Ureter (tissue), 1 donor: ENCODE measurements around the gene ZFC3H1. TPM values are rescaled to one million over a fixed set of nuclear protein-coding genes. Genes with fewer than 3 reads are reported as not detected.

Experiments
- DNase-seq: peaks from one replicate; pipeline ENCODE4 v3.0.0-alpha.2; 2020; ENCODE audit warnings: low spot score
- total RNA-seq: library from RNA; stranded (reverse); gene quantifications from one replicate; pipeline ENCODE4 v1.2.4, GENCODE V29; 2023
- donor health status: DM: yes; HTN: yes; CAD: no.

Gene ZFC3H1
- total RNA-seq, 1 donor from 2014 or later = 72.1 TPM

DNA sequence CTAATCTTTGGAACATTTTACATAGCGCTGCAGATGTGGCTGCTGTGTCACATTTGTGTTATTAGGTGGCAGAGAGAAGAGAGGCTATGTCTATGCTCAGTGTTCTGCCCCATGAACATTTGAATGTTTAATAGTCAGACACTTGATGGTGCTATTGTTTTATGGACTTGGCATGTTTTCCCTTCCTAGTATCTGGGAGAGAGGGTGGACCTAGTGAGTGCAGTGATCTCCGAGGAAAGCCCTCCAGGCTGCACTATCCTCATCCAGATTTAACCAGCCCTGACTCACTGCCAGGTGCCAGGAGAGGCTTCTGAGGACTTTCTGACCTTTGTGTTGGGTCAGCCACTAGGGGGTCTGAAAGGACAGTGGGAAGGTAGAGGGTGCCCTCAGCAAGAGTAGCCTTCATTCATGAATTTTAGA lies 24.3 kb downstream of the ZFC3H1 start:
- DNase-seq = no peak

DNA sequence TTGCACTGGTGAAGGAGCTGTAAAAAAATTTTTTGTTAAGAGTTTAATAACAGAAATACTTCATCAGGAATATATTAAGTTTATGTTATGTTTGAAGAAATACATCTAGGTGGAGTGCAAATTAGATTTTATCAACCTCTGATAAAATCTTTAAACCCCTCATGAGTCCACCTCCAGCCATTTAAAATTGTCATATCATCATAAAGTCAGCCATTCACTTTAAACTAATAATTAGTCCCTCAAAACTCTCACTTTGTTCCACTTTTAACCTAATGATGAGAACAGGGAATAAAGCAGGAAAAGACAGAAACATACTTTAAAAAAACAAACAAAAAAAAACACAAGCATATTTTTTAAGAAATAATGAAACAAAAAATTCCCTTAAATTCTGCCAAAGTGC lies 25.1 kb downstream of the ZFC3H1 start:
- no peak for DNase-seq

DNA sequence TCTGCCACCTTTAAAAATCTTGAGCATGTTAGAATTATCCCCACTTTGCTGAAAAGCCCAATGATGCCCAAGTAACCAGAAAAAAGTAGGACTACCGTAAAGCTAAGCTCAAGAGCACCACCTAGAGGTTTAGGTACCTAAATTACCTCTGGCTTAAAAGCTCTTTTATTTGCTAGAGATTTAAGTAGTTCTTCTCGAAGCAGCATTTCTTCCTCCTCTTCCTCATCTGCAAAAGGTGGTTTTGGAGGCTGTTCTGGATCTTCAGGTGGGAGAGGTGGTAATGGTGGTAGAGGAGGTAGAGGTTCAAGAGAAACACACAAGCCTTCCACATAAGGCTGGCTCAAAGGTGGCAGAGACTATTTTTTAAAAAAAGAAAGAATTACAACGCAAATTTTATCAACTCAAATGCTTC lies 26.9 kb downstream of the ZFC3H1 start:
- DNase-seq = no peak

DNA sequence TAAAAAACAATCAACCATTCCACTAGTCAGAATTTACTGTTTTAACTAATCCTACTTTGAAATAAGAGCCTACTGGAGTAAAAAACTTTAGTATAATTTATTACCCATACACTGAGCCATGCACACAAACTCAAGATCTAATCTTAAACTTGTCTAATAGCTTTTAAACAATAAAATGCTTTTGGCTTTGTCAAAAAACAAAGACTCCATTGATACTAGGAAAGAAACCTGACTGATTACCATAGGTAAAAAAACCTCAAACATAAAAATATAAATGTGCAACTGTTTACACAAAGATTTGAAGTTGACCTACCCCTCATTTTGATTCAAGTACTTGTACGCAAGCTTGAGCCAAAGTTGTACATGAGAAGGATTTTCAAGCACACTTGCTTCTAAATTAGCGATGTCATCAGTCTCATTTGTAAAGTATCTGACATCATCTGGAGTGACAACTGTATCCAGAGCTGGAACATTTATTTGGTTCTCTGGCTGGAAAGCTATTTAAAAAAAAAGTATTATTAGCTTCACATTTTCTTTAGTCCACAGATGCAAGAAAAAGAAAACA lies 36.1 kb downstream of the ZFC3H1 start:
- no peak for DNase-seq

DNA sequence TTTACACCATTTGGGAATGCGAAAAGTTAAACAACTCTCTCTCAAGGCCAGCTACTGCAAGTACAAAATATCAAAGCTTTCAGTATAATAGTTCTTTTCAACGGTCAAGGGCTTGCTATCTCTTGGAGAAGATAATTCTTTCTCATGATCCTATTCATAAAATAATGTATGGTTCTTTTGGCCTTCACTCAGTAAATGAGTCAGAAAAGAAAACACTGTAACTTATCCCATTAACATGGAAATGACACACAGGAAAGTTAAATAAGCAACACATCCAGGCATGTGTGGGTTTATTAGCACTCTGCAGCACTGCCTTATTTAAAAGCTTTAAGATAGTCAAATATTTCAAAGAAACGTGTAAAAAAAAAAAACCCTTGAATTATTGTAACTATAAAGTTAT lies 36.9 kb downstream of the ZFC3H1 start:
- no peak for DNase-seq

DNA sequence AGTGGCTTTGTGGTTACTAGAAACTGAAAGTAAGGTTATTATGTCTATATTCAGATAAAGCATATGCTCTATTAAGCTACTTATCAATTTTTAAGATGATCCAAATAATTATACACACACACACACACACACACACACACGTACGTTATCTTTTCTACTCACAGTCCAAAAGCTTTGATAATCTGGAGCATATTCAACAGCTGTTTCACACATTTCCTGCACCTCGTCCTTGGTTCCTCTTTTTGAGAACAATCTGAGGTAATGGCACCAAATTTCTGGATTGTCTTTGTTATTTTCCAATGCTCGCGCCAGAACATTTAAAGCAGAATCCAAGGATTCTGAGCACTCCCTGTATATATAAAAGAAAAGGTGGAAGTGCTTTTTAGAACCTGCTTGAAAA lies 37.5 kb downstream of the ZFC3H1 start:
- DNase-seq = no peak

DNA sequence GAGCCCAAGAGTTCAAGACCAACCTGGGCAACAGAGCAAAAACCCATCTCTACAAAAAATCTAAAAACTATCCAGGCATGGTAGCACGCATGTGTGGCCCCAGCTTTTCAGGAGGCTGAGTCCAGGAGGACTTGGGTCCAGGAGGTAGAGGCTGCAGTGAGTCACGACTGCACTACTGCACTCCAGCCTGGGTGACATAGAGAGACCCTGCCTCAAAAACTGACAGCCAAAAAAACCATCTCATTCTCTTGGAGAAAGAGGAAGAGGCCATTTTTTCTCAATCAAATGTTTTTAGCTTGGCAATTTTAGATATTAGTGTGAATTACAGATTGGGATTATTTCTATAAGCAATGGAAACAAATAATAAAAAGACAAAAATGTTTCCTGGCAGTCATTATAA lies 38.2 kb downstream of the ZFC3H1 start:
- no peak for DNase-seq

DNA sequence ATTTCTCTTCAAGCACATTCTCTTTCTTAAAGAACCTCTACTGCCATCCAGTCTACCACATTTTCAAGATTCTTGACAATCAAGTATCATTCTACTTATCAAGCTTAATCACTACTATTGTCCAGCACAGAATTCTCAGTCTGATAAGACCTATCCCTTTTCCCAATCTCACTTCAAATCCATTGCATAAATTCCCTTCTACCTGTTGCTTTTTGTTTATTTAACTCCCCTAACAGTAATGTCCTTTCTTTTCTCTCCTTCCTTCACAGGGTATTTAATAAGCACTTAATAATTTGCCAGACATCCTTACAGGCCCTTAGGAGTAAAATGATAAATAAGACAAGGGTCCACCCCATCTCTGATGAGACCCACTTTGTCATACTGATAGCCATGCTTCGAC lies 41.7 kb downstream of the ZFC3H1 start:
- DNase-seq = no peak

DNA sequence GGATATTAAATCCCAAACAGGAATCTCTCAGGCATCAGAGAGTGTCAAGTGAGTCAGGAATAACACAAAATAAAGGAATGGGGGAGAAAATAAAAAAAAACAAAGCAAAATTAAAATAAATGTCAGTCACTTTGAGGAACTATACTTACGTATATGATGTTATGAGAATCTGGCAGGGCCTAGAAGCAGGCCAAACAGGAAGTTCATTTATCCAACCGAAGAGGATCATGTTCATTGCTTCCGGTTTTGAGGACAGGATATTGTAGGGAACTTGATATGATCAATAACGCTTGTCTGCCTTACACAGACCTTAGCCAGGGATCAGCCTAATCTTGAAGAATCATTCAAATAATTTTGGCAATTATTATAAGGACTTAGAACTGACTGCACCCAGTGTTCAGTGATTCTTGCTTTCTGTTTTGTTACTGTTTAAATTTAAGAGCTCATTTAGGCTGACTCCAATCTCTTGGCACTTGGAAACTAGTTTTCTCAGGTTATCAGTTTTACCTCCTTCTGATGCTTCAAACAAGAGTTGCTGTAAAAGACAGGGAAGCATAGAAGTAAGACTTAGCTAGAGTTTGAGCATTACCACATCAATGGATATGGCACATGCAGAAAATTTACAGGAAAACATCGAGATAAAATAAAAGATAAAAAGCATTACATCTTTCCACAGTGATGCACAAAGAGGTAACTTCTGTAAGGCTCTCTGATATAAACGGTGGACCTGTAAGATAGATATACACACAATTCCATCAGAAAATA lies 53.4 kb downstream of the ZFC3H1 start:
- DNase-seq = no peak

DNA sequence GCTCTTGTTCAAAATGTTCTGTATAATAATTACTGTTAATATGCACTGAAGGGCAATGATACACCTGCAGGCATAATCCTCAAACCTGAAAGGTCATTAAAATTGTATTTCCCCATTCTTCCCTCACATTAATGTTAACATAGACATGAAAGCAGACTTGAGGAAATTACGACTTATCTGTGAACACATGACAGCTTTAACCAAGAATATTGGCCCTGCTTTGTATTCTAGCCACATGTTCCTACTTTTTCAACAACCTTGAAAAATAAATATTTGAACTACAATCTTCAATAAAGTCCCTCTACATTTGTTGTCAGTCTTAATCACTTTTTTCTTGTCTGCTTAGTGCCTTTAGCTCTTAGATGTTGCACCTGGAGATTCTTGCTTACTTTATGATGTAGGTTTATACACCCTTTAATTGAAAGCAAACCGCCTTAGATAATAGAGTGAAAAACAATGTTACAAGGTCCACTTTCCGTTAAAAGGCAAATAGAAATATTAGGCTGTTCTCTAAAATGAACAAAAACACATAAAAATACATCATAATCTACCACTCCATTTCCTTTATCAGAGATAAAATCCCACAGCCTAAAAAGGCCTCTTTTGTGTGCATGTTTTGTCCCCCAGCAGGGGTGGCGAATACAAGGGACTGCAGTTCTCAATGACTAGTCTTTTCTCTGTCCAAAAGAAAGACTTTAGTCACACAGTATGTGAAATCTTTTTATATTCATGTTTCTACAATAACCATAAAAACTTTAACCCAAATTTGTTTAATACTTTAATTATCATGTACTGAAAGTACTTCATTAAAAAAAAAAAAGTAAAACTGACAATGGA lies 55.9 kb downstream of the ZFC3H1 start:
- no peak for DNase-seq

DNA sequence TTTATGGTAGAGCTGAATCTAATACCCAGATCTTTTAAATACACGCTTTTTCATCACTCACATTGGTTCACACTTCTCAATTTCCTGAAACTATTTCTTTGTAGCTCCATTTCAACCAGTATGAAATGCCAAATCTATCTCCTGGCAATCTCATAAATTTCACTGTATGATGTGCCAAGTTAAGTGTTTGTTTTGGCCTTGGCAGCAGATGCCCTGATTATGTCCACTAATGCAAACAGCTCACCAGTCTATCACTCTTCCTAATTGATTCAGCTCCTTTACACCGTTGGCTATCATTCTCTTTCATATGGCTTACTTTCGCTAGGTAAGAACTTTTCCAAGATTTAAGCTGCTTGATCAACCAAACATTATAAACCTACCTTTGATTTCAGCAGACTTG lies 58.6 kb downstream of the ZFC3H1 start:
- DNase-seq = no peak

DNA sequence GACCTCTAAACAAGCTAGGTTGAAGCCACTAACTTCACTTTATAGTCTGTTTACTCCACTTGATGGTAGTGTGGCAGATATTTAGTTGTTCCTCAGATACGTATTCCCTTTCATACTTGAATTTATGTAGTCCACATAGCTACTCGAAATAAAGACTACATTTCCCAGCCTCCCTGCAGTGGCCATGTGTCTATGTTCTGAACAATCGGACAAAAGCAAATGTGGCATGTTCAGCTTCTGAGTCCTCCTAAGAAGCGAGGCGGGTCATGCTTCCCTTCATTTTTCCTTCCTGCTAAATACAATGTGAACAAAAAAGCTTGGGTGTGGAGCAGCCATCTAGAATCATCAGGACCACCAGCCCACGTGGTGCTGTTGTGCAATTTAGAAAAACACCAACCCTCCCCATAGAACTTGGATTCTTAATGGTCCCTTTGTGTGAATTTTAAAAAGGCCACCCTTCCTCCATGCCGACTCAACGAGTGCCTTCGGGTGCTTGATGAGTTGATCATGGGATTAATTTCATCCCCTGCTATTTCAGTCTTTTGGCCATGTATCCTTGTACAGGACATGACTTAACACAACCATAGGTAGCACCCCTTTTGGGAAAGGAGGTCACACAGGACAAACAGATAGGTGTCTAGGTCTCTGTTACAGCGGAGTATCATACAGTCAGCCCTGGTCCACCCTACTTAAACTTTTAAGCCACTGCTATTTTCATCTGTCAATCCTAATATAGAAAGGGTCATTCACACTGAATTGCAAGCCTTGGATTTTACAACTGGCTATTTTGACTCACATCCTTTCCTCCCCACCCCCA lies 60.7 kb downstream of the ZFC3H1 start:
- DNase-seq = no peak

DNA sequence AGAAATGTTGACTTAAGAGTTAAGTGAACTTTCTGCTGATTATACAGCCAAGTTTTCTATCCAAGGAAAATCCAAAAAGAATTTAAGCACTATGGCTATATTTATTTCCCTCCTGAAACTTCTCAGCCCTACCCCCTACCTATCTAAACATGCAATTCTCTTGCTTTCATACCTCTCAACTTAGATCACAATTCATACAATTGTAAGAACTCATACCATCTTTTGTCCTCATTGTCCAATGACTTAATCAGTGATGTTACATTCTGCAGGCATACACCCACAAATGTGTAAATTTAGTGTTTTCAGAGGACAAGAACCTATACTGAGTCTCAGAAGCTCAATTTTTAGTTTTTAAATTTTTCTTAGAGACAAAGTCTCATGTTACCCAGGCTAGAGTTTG lies 62.1 kb downstream of the ZFC3H1 start:
- no peak for DNase-seq

DNA sequence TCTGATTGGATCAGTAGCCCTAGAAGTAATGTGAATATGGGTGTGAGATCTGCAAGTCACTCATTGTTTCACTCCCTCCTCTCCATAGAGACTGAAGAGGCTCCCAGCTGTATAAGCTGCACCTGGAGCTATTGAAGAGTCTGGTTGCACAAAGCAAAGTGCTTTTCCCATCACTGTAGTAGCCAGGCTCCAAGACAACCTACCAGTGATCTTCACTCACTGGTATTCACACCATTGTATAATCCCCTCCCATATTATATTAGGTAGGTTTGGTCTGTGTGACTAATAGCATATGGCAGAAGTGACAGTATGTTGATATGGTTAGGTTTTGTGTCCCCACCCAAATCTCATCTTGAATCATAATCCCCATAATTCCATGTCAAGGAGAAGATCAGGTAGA lies 64.4 kb downstream of the ZFC3H1 start:
- no peak for DNase-seq

DNA sequence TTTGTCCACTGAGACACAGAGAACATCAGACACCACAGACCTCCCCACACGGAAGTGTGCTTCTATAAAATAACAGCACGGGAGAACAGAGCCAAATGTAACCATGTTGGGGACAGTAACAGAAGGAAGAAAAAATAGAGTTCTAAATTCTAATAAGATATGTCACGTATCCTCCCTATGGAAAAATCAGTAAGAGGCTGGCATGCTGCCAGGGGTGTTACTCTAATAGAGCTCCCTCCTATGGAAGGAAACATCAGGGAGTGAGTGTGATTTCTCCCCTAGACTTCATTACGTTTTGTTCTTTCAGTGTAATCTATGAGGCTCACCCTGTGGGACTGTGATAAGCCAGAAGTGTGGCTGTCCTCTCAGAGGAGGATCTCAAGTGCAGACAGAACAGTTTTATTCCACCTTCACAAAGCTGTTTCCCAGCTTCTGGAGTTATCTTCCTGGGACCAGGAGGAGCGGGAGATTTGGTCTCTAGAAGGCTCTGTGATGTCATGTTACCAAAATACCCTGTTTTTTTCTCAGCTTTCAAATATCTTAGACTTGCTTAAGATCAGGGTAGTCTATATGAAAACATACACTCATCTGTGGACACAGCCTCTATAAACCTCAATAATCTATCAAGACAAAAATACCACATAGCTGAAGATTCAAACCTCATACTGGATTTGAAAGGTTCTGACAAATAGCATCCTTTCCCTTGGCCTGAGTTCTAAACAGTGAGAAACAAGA lies 69.3 kb downstream of the ZFC3H1 start:
- DNase-seq = no peak

DNA sequence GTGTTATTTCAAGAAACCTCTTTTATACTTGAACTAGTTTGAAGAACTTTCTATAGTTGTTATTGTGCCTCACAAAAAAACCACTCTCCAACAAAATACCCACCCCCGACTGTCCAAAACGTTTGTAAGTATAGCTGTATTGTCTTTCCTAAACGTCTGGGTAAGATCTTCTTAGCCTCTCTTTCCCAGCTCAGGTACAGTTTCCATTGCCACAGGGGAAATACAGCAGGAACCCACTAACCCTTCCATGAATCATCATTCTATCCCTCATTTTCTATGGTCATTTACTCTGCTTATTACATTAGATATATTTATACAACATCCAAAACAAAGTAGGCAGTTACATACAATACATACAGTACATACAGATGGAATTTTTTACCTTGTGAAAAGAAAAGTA lies 70.8 kb downstream of the ZFC3H1 start:
- no peak for DNase-seq

DNA sequence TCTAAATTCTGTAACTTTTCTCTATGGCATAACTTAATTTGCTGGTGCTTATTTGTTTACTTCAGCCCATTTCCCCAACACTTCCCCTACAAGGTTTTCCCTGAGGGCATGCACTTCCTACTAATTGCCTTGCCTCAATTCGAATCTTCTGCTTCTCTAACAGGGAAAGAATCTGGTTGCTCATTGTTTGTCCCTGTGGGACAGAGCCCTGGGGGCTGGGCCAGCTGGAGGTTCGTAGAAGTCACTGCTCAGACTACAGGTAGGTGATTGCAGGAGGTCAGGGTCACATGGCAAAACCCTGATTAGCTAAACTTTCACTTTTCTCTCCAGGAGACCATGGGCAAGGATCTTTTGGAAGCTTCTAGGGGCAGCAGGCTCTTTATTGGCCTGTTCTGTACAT lies 72.0 kb downstream of the ZFC3H1 start:
- no peak for DNase-seq

DNA sequence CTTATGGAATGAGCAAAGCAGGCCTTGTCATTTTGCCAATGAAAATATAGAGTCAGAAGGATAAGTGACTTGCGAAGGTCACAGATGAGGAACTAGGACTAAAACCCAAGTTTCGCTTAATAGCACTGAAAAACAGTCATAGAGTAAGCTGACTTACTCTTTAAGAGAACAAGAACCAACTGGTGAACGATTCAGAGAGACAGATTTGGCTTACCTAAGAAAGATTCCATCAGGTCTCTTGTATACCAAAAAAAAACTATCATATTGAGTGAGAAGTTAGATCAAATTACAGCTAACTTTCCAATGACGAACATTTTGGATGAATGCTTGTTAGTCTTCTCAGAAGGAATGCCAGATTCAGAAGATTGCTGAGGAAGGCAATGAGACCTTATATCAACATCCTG lies 74.2 kb downstream of the ZFC3H1 start:
- no peak for DNase-seq

DNA sequence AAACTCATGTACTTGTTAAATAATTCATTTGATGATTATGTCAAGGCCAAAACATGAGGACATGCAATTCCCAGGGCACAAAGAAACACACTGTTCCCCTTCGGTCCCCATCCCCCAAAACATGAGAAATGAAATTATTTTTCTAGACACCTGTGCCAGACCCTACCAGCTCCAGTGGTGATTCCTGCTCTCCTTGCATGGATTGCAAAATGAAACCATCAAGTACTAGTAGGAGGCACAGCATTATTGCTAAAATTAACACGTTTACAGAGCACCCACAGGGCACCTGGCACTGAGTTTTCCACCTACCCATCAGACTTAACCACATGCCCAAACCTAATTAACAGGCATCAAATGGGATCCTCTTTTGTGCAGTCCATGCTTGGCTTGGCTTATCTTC lies 76.6 kb downstream of the ZFC3H1 start:
- no peak for DNase-seq

DNA sequence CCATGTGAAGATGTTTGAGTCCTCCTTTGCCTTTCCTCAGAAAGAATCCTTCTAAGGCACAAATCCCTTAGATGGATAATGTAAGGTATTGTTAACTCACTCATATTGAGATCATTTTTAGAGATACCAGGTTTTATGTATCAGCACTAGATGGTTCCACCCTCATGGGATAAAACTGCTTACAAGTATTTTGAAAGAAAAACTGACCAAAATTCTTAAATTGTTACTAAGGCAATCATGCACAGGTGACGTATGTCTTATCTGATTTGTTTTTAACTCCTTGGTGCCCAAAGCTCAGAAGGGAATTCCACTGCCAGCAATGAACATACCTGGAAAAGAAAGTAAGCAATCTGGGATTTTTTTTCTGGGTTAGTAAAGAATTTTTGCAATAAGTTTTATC lies 78.4 kb downstream of the ZFC3H1 start:
- no peak for DNase-seq

DNA sequence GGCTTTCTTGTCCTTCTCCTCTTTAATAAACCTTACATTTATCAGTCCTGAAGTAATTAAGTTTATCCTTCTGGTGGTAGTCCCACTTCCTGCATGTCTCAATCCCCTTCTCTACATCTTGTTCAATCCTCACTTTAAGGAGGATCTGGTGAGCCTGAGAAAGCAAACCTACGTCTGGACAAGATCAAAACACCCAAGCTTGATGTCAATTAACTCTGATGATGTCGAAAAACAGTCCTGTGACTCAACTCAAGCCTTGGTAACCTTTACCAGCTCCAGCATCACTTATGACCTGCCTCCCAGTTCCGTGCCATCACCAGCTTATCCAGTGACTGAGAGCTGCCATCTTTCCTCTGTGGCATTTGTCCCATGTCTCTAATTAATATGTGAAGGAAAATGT lies 79.3 kb downstream of the ZFC3H1 start:
- DNase-seq = no peak
